ENCODE data around the gene ZNF823.

DNA sequence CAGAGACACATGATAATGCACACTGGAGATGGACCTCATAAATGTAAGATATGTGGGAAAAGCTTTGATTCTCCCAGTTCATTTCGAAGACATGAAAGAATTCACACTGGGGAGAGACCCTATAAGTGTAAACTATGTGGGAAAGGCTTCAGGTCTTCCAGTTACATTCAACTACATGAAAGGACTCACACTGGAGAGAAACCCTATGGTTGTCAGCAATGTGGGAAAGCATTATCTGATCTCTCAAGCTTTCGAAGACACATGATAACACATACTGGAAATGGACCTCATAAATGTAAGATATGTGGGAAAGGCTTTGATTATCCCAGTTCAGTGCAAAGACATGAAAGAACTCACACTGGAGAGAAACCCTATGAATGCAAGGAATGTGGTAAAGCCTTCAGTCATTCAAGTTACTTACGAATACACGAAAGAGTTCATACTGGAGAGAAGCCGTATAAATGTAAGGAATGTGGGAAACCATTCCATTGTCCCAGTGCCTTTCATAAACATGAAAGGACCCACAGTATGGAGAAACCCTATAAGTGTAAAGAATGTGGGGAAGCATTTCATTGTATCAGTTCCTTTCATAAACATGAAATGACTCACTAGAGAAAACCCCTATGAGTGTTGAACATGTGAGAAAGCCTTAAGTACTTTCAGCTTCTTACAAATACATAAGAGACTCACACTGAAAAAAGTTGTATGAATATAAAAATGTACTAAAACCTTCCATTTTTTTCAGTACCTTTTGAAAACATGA is 42.7 kb upstream of the ZNF823 start:
- TF ChIP-seq, protein P1, sequence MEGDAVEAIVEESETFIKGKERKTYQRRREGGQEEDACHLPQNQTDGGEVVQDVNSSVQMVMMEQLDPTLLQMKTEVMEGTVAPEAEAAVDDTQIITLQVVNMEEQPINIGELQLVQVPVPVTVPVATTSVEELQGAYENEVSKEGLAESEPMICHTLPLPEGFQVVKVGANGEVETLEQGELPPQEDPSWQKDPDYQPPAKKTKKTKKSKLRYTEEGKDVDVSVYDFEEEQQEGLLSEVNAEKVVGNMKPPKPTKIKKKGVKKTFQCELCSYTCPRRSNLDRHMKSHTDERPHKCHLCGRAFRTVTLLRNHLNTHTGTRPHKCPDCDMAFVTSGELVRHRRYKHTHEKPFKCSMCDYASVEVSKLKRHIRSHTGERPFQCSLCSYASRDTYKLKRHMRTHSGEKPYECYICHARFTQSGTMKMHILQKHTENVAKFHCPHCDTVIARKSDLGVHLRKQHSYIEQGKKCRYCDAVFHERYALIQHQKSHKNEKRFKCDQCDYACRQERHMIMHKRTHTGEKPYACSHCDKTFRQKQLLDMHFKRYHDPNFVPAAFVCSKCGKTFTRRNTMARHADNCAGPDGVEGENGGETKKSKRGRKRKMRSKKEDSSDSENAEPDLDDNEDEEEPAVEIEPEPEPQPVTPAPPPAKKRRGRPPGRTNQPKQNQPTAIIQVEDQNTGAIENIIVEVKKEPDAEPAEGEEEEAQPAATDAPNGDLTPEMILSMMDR (IDR thresholded peaks at IDR 0.05) = no peak
- TF ChIP-seq ZFX (IDR thresholded peaks at IDR 0.05; ENCODE audit: borderline replicate concordance) = no peak
